CD4-positive, alpha-beta T cell (primary cell): ENCODE measurements around the gene TACC3. TPM values are rescaled to one million over a fixed set of nuclear protein-coding genes. Genes with fewer than 3 reads are reported as not detected.

Experiments used
- ATAC-seq: fragments of 200-7000 bp; cut with Tn5 transposase; one replicate; pipeline ENCODE4 v1.10.0; 2022; ENCODE audit warnings: mild to moderate bottlenecking; ENCODE audit not compliant: poor library complexity
- CTCF ChIA-PET: fragments of 350-600 bp; sonication (Branson Sonifier 250); formaldehyde crosslinking; loops from one replicate; lab custom pipeline; 2021; ENCODE audit warnings: antibody characterized with exemption, inconsistent platforms; lab: Charles Lee
- POLR2A ChIA-PET: fragments of 350-600 bp; sonication (Branson Sonifier 250); formaldehyde crosslinking; loops from one replicate; lab custom pipeline; 2021; ENCODE audit warnings: antibody characterized with exemption, inconsistent platforms; lab: Charles Lee
- DNase-seq, 14 experiments: peaks; one replicate each; pipeline ENCODE4 v3.0.0-alpha.2; 2013 to 2020; ENCODE audit warnings: mixed read lengths in 2 of 14
- H3K27ac ChIP-seq, 2 donors: one replicate each; pipeline versions ENCODE4 v1.5.1 to v1.7.0; 2013; ENCODE audit warnings: low read length in 2 of 2, low read depth in 1 of 2, mild to moderate bottlenecking in 1 of 2
- H3K27me3 ChIP-seq, 2 experiments: 1 replicate in 1 of 2; 2 replicates in 1 of 2; pipeline versions ENCODE4 v1.6.1 to v1.7.0; 2013; ENCODE audit warnings: low read length in 2 of 2, control low read depth in 1 of 2, mild to moderate bottlenecking in 1 of 2, moderate library complexity in 1 of 2; ENCODE audit not compliant: insufficient read depth in 2 of 2, control insufficient read depth in 1 of 2
- H3K36me3 ChIP-seq: one replicate; pipeline ENCODE4 v1.6.1; 2013; ENCODE audit warnings: low read length, control low read depth; ENCODE audit not compliant: insufficient read depth
- H3K4me1 ChIP-seq: one replicate; pipeline ENCODE4 v1.6.1; 2013; ENCODE audit warnings: low read length, control low read depth; ENCODE audit not compliant: insufficient read depth
- H3K4me3 ChIP-seq: one replicate; pipeline ENCODE4 v1.5.1; 2013; ENCODE audit warnings: mild to moderate bottlenecking, low read length, moderate library complexity
- H3K9me3 ChIP-seq, 2 experiments: 1 replicate in 1 of 2; 2 replicates in 1 of 2; pipeline versions ENCODE4 v1.6.1 to v1.7.0; 2013; ENCODE audit warnings: low read length in 2 of 2, mild to moderate bottlenecking in 2 of 2, control low read depth in 1 of 2, moderate library complexity in 1 of 2; ENCODE audit not compliant: control insufficient read depth in 1 of 2, insufficient read depth in 1 of 2
- H3K27ac Mint-ChIP-seq: one replicate; pipeline ENCODE4 v1.8.0; 2020; ENCODE audit warnings: mixed read lengths
- H3K27me3 Mint-ChIP-seq: one replicate; pipeline ENCODE4 v1.8.0; 2021; ENCODE audit warnings: mixed read lengths
- H3K36me3 Mint-ChIP-seq: one replicate; pipeline ENCODE4 v1.8.0; 2021; ENCODE audit warnings: low read depth, mixed read lengths
- H3K4me1 Mint-ChIP-seq: one replicate; pipeline ENCODE4 v1.8.0; 2021; ENCODE audit warnings: low read depth, mixed read lengths
- H3K4me3 Mint-ChIP-seq: one replicate; pipeline ENCODE4 v1.8.0; 2020; ENCODE audit warnings: mild to moderate bottlenecking, mixed read lengths
- H3K9me3 Mint-ChIP-seq: one replicate; pipeline ENCODE4 v1.8.0; 2020; ENCODE audit warnings: mixed read lengths
- CTCF ChIP-seq: fragments of 200-600 bp; IDR thresholded peaks from one replicate; pipeline ENCODE4 v1.8.0; 2022; ENCODE audit warnings: antibody characterized with exemption, mild to moderate bottlenecking
- intact Hi-C, 2 experiments: fragments of 100-400 bp; cut with DNase I in 1 of 2; cut with micrococcal nuclease in 1 of 2; formaldehyde crosslinking; loops; one replicate each; pipeline versions ENCODE4 v1.15.1 to v1.9.0; 2023 to 2025; cut with DNase I, micrococcal nuclease
- total RNA-seq, 174 experiments: library from RNA in 2 of 174; stranded (reverse) in 2 of 174; gene quantifications; one replicate each; pipeline ENCODE4 v1.2.3 and lab custom pipeline; 2021 to 2026

TACC3 gene
- total RNA-seq, 2 experiments from 2014 or later, result 123 TPM

- no peaks in the 10 kb centered on the region for H3K36me3 ChIP-seq
- DNase-seq, result no peak
- Mint-ChIP-seq H3K4me1 (no peaks in the 10 kb centered on the region), H3K4me3 (no peak overlapping the region), H3K36me3 (no peaks in the 10 kb centered on the region), H3K27me3 (no peaks in the 10 kb centered on the region), H3K9me3 (no peaks in the 10 kb centered on the region), H3K27ac (no peak overlapping the region)
- ChIA-PET CTCF (no interaction called here), POLR2A (no interaction called here)
- H3K9me3 ChIP-seq, result no peaks in the 10 kb centered on the region
- H3K27ac ChIP-seq, result no peak overlapping the region
- no peak for ATAC-seq
- no peaks in the 10 kb centered on the region for H3K4me1 ChIP-seq
- no peaks in the 10 kb centered on the region for H3K27me3 ChIP-seq
- TF ChIP-seq CTCF, result no peak
- H3K4me3 ChIP-seq, result no peak overlapping the region
- intact Hi-C loops, result no loop called here
Observed at GRCh38 chr4:1783970-1784369, 62.6 kb downstream of the TACC3 start.

GRCh38 chr4:1784395-1784788 lies 63.1 kb downstream of the TACC3 start:
- Histone ChIP-seq H3K9me3 (no peaks in the 10 kb centered on the region), H3K27me3 (no peaks in the 10 kb centered on the region), H3K36me3 (no peaks in the 10 kb centered on the region), H3K27ac (no peak overlapping the region), H3K4me3 (no peak overlapping the region), H3K4me1 (no peaks in the 10 kb centered on the region)
- H3K36me3 Mint-ChIP-seq, result no peaks in the 10 kb centered on the region
- no peak overlapping the region for H3K27ac Mint-ChIP-seq
- intact Hi-C loops, result no loop called here
- CTCF ChIA-PET, result no interaction called here
- ATAC-seq (no peak), DNase-seq (no peak)
- no peaks in the 10 kb centered on the region for H3K27me3 Mint-ChIP-seq
- POLR2A ChIA-PET, result no interaction called here
- H3K4me1 Mint-ChIP-seq, result no peaks in the 10 kb centered on the region
- TF ChIP-seq CTCF, result no peak
- no peak overlapping the region for H3K4me3 Mint-ChIP-seq
- no peaks in the 10 kb centered on the region for H3K9me3 Mint-ChIP-seq

- CTCF ChIA-PET, result no interaction called here
- H3K4me3 Mint-ChIP-seq, result no peak overlapping the region
- TF ChIP-seq CTCF, result no peak
Observed at GRCh38 chr4:1784789-1785591, 63.7 kb downstream of the TACC3 start.

More at GRCh38 chr4:1784789-1785591, 63.7 kb downstream of the TACC3 start:
- Mint-ChIP-seq H3K4me1 (no peaks in the 10 kb centered on the region), H3K27me3 (no peaks in the 10 kb centered on the region), H3K9me3 (no peaks in the 10 kb centered on the region), H3K27ac (no peak overlapping the region), H3K36me3 (no peaks in the 10 kb centered on the region)
- no peaks in the 10 kb centered on the region for H3K36me3 ChIP-seq
- H3K27me3 ChIP-seq, result no peaks in the 10 kb centered on the region
- ATAC-seq (no peak), DNase-seq (no peak)
- H3K4me1 ChIP-seq, result no peaks in the 10 kb centered on the region
- intact Hi-C loops, result no loop called here
- H3K4me3 ChIP-seq, result no peak overlapping the region
- no peak overlapping the region for H3K27ac ChIP-seq
- no peaks in the 10 kb centered on the region for H3K9me3 ChIP-seq
- POLR2A ChIA-PET, result no interaction called here
